Right forelimb (tissue), 1 donor: ENCODE data around the gene DGCR2.
"Not testable (repeated sequence)": the region's sequence is repeated elsewhere in the genome, so short reads cannot be mapped to it uniquely, and the experiment has no call there.

Experiments used
- DNase-seq: peaks from one replicate; pipeline ENCODE4 v3.0.0-alpha.2; 2018

The DGCR2 gene

DNA sequence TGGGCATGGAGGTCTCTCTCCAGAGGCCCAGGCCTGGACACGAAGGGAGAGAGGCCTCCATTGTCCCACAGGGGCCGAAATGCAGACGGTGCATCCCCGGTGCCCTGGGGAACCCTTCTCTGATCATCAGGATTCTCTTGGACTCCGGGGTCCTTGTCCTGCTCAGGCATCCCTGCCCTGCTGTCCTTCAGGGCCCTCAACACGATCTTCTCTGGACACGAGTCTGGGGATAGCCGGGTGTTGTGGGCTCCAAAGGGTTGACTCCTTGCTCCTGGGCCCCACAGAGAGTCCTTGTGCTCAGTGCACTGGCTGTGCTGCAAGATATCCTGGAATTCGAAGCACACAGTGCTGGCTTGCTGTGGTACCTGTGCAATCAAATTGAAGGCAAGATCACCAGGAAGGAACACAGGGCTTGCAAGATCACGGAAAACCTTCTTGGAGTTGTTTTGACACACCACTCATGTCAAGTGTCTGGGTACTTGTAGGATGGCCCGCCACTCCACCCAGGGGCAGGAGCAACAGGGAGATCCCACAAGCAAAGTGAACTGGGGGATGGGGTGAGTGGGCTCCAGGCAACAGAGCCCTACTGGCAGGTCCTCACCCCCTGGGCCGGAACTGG, 124.8 kb downstream of the DGCR2 start:
- DNase-seq = no peak

- no peak for DNase-seq
Observed at GRCh38 chr22:18996376-18996900, 125.8 kb downstream of the DGCR2 start.

DNA sequence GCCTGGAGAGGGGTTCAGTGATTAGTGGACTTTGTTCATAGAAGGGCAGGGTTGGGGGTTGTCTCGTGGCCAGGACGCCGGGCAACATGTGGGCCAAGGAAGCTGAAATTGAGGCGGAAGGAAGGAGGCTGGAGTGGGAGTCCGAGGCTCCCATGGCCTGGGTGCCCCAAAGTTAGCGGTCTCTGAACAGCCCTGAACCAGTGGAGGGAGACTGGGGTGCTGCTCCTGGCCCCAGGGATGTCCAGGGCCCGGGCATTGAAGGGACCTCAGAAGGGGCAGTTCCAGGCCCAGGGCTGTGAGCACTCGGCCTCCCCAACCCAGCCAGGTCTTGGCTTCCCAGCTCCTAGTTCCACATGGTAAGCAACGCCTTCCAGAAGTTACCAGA, 126.9 kb downstream of the DGCR2 start:
- no peak for DNase-seq

- DNase-seq = no peak
Observed at GRCh38 chr22:18994701-18995326, 127.4 kb downstream of the DGCR2 start.

GRCh38 chr22:18994056-18994455, 128.2 kb downstream of the DGCR2 start:
- DNase-seq = no peak

DNA sequence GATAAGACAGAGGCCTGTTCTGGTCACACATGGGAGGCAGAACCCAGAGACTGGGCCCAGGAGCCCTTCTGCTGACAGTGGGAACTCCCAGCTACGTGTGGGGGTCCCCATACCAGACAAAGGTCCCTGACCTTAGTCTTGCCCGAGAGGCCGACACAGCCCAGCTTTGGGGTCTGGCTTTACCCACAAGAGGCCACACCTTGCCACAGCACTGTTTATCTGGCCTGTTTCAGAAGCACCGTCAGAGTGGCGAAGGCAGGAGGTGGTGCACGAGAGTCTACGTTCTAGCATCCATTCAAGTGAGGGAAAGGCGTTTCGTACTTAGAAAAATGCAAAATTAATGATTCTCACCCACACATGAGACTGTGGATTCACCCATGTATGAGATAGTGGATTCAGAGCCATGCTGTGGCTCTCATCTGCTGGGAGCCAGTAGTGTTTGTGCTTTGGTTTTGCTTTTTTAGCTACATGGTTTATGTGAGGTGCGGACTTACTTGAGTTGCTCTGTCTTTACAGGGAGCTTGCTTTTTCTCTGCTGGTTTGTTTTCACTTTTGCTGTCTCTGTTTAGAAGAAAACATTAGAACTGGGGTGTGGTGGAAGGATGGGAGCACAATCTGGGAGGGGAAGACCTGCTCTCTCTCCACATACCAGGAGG, 129.5 kb downstream of the DGCR2 start:
- no peak for DNase-seq

DNA sequence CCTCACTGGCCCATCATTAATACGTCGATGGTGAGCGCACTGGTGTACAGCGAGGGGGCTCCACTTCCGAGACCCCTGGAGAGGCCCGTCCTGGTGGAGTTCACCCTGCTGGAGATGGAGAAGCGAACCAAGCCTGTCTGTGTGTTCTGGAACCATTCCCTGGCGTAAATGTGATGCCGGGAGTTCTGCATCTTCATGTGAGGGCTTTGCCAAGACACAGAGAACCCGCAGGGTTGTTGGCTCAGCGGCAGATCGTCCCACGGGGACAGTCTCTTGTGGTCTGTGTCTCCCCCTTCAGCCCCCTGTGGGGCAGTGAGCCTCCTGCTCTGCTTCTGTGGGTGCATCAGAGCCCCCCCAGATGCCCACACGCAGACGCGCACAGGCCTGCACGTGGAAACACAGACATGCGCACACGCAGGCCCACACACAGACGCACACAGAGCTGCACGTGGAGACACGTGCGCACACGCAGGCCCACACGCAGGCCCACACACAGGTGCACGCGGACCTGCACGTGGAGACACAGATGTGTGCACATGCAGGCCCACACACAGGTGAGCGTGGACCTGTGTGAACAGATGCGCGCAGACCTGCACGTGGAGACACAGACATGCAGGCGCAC, 130.3 kb downstream of the DGCR2 start:
- DNase-seq = no peak

- DNase-seq = no peak
Observed at GRCh38 chr22:18991138-18991432, 131.1 kb downstream of the DGCR2 start.

DNA sequence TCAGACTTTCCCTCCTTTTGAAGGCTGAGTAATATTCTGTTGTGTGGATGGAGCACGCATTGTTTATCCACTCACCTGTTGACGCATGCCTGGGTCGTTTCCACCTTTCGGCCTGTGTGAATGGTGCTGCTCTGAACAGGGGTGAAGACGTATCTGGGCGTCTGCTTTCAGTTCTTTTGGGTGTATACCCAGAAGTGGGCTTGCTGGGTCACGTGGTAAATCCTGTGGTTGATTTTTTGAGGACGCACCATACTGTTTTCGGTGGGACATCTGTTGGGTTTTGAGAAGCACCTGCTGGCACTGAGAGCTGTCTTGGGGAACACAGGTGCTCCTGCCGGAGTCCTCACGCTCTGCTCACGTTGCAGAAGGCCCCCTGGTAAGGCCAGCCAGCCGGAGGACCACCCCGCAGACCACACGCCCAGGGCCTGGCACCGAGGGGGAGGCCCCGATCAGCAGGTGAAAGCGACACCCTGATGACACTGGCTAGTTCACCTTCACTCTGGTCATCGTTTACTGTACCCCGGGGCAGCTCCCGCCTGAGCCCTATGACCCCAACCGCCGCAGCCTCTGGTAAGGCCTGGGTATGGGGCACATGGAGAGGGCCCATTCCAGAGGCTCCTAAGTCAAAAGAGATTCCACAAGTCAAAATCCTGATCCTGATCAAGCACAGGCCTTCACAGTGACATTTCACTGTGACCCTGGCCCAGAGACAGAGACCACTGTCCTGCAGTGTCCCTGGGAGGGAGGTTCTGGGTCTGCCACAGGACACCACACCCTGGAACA, 131.7 kb downstream of the DGCR2 start:
- no peak for DNase-seq

- no peak for DNase-seq
Observed at GRCh38 chr22:18988958-18989357, 133.3 kb downstream of the DGCR2 start.

DNA sequence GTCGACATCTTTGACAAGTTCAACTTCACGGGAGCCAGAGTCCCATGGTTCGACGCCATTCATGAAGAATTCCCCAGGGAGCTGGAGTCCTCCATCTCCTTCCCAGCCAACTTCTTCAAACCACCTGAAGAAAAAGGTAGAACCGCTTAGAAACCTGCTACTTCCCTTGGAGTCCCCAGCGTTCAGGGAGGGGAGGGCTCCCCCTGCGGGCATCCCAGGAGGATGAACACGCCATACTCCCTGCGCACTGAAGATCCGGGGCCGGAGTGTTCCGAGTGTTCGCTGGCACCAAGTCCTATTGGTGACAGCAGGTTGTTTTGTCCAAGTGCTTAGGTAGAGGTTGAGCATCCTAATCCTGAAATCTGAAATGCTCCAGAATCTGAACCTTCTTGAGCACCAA, 134.4 kb downstream of the DGCR2 start:
- no peak for DNase-seq

DNA sequence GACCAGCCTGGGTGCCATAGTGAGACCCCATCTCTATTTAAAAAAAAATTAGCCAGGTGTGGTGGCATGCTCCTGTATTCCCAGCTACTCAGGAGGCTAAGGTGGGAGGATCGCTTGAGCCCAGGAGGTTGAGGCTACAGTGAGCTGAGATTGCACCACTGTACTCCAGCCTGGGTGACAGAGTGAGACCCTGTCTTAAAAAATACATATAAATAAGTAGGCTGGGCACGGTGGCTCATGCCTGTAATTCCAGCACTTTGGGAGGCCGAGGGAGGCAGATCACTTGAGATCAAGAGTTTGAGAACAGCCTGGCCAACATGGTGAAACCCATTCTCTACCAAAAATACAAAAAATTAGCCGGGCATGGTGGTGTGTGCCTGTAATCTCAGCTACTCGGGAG, 135.1 kb downstream of the DGCR2 start:
- DNase-seq = not testable (repeated sequence)
